ENCODE data around the gene ST6GALNAC2. TPM values are rescaled to one million over a fixed set of nuclear protein-coding genes. Genes with fewer than 3 reads are reported as not detected.

The ST6GALNAC2 gene
- total RNA-seq, 1 donor from 2014 or later: 1.5 TPM

GRCh38 chr17:76586741-76587487 is 1.3 kb upstream of the ST6GALNAC2 start:
- Mint-ChIP-seq H3K4me1 (ENCODE audit: low read depth) (peaks cover 10% of the 10 kb centered on the region), H3K4me3 (ENCODE audit: unreplicated experiment) (peak overlapping the region; percentile 20), H3K27me3 (ENCODE audit: low read depth) (peaks cover 10% of the 10 kb centered on the region), H3K9me3 (ENCODE audit: low read depth) (no peaks in the 10 kb centered on the region), H3K36me3 (ENCODE audit: low read depth) (no peaks in the 10 kb centered on the region), H3K27ac (ENCODE audit: unreplicated experiment) (no peak overlapping the region)
- no peak for TF ChIP-seq CTCF (IDR thresholded peaks at IDR 0.05)
- DNase-seq (ENCODE audit: low spot score): no peak

GRCh38 chr17:76585033-76585648 is 519 bp downstream of the ST6GALNAC2 start:
- Mint-ChIP-seq H3K4me3 (ENCODE audit: unreplicated experiment) (peak overlapping the region; percentile 64), H3K36me3 (ENCODE audit: low read depth) (no peaks in the 10 kb centered on the region), H3K4me1 (ENCODE audit: low read depth) (peaks cover 22% of the 10 kb centered on the region), H3K27ac (ENCODE audit: unreplicated experiment) (no peak overlapping the region), H3K27me3 (ENCODE audit: low read depth) (peaks cover 10% of the 10 kb centered on the region), H3K9me3 (ENCODE audit: low read depth) (no peaks in the 10 kb centered on the region)
- no peak for TF ChIP-seq CTCF (IDR thresholded peaks at IDR 0.05)
- DNase-seq (ENCODE audit: low spot score): no peak

- Mint-ChIP-seq H3K4me1 (ENCODE audit: low read depth) (peaks cover 25% of the 10 kb centered on the region), H3K9me3 (ENCODE audit: low read depth) (no peaks in the 10 kb centered on the region), H3K4me3 (ENCODE audit: unreplicated experiment) (peak overlapping the region; percentile 64), H3K27ac (ENCODE audit: unreplicated experiment) (no peak overlapping the region), H3K27me3 (ENCODE audit: low read depth) (peaks cover 10% of the 10 kb centered on the region), H3K36me3 (ENCODE audit: low read depth) (no peaks in the 10 kb centered on the region)
- no peak for TF ChIP-seq CTCF (IDR thresholded peaks at IDR 0.05)
- no peak for DNase-seq (ENCODE audit: low spot score)
Measured at GRCh38 chr17:76584427-76585032, 1.1 kb downstream of the ST6GALNAC2 start.

- H3K4me3 Mint-ChIP-seq (ENCODE audit: unreplicated experiment): no peak overlapping the region
- H3K27me3 Mint-ChIP-seq (ENCODE audit: low read depth): peaks cover 2% of the 10 kb centered on the region
- no peaks in the 10 kb centered on the region for H3K36me3 Mint-ChIP-seq (ENCODE audit: low read depth)
- no peaks in the 10 kb centered on the region for H3K9me3 Mint-ChIP-seq (ENCODE audit: low read depth)
- no peak for TF ChIP-seq CTCF (IDR thresholded peaks at IDR 0.05)
- H3K27ac Mint-ChIP-seq (ENCODE audit: unreplicated experiment): no peak overlapping the region
- peak; percentile 43 for DNase-seq (ENCODE audit: low spot score)
- peaks cover 21% of the 10 kb centered on the region for H3K4me1 Mint-ChIP-seq (ENCODE audit: low read depth)
Measured at GRCh38 chr17:76582660-76583059, 3.0 kb downstream of the ST6GALNAC2 start.

GRCh38 chr17:76581515-76581914 is 4.1 kb downstream of the ST6GALNAC2 start:
- no peak for DNase-seq (ENCODE audit: low spot score)
- H3K36me3 Mint-ChIP-seq (ENCODE audit: low read depth): no peaks in the 10 kb centered on the region
- H3K4me3 Mint-ChIP-seq (ENCODE audit: unreplicated experiment): no peak overlapping the region
- TF ChIP-seq CTCF (IDR thresholded peaks at IDR 0.05): no peak
- peaks cover 21% of the 10 kb centered on the region for H3K4me1 Mint-ChIP-seq (ENCODE audit: low read depth)
- no peaks in the 10 kb centered on the region for H3K27me3 Mint-ChIP-seq (ENCODE audit: low read depth)
- H3K9me3 Mint-ChIP-seq (ENCODE audit: low read depth): no peaks in the 10 kb centered on the region
- H3K27ac Mint-ChIP-seq (ENCODE audit: unreplicated experiment): no peak overlapping the region

Data from chondrocyte (in vitro differentiated cells).